K562 (cell line): ENCODE results near the gene CACNG7. TPM values are rescaled to one million over a fixed set of nuclear protein-coding genes. Genes with fewer than 3 reads are reported as not detected.

Experiments
- CHCHD3 ChIP-seq: fragments of 250-450 bp; sonication (Bioruptor Pico); IDR thresholded peaks from 2 replicates; pipeline ENCODE4 v2.1.2; 2022; ENCODE audit warnings: mild to moderate bottlenecking
- DACH1 ChIP-seq: fragments of 450-650 bp; IDR thresholded peaks from 2 replicates; pipeline ENCODE4 v1.6.1; 2018; ENCODE audit not compliant: partially characterized antibody
- GABPA ChIP-seq: fragments of 200-800 bp; sonication (Bioruptor generic); conservative IDR thresholded peaks from 2 replicates; pipeline ENCODE4 v1.6.1; 2016; ENCODE audit warnings: low read depth, missing genetic modification characterization, missing compliant biosample characterization
- PML ChIP-seq: IDR thresholded peaks from 2 replicates; pipeline ENCODE4 v1.6.1; 2012; ENCODE audit warnings: low read length, inconsistent platforms
- YY1 ChIP-seq, 3 experiments: IDR thresholded peaks; 2 replicates each; pipeline ENCODE4 v1.6.1; 2011; ENCODE audit warnings: low read length in 2 of 3, mild to moderate bottlenecking in 2 of 3, moderate library complexity in 2 of 3, borderline replicate concordance in 1 of 3, control low read depth in 1 of 3, low read depth in 1 of 3; ENCODE audit not compliant: insufficient read depth in 3 of 3, insufficient replicate concordance in 2 of 3, control insufficient read depth in 1 of 3, insufficient read length in 1 of 3; ENCODE audit errors: extremely low read depth in 1 of 3
- polyA plus RNA-seq, 8 experiments: library from polyadenylated mRNA; depleted of rRNA in 4 of 8; stranded (reverse) in 5 of 8; unstranded in 3 of 8; fragments of >200 nt; fragmentation: Nextera tagmentation in 2 of 8; fragmentation: Illumina TruSeq in 1 of 8; extraction: Ambion mirVana in 2 of 8; extraction: Trizol in 1 of 8; gene quantifications; 2 replicates each; pipeline versions ENCODE4 v1.2.1 to v1.2.3, GENCODE V29; 2011 to 2014; ENCODE audit warnings: inconsistent platforms in 1 of 8, missing spikeins in 1 of 8
- total RNA-seq, 7 experiments: library from RNA; depleted of rRNA in 6 of 7; stranded (reverse); fragments of >200 nt in 6 of 7; fragmentation: Illumina TruSeq in 2 of 7; extraction: Trizol in 2 of 7; gene quantifications; 2 replicates each; pipeline versions ENCODE4 v1.2.1 to v1.2.3, GENCODE V29; 2011 to 2021; ENCODE audit warnings: low replicate concordance in 1 of 7
- TF ChIP-seq, protein P1 (sequence below): fragments of 200-800 bp; sonication (Bioruptor generic); IDR thresholded peaks from 2 replicates; pipeline ENCODE4 v1.6.1; 2017; ENCODE audit warnings: missing genetic modification characterization, missing compliant biosample characterization
- TF ChIP-seq, protein P2 (sequence below): conservative IDR thresholded peaks from 2 replicates; pipeline ENCODE4 v1.6.1; 2011; ENCODE audit warnings: low read depth, mild to moderate bottlenecking, low read length; ENCODE audit not compliant: control insufficient read depth
- TF ChIP-seq, protein P3 (sequence below), 2 experiments: fragments of 450-650 bp; IDR thresholded peaks; 2 replicates each; pipeline ENCODE4 v1.6.1; 2016; ENCODE audit warnings: mild to moderate bottlenecking in 2 of 2, borderline replicate concordance in 1 of 2, low read depth in 1 of 2, moderate library complexity in 1 of 2
- TF ChIP-seq, protein P4 (sequence below): fragments of 250-450 bp; sonication (Bioruptor Pico); IDR thresholded peaks from 2 replicates; pipeline ENCODE4 v1.5.0; 2020; ENCODE audit warnings: mild to moderate bottlenecking
- TF ChIP-seq, protein P5 (sequence below): fragments of 450-650 bp; formaldehyde crosslinking; IDR thresholded peaks from 2 replicates; pipeline ENCODE4 v1.4.0; 2020; ENCODE audit warnings: mild to moderate bottlenecking, moderate library complexity

Gene CACNG7
- total and polyA plus RNA-seq, 9 of the 15 experiments (the other 6 are each of a cell fraction or from before 2014, with no cell fraction given): not detected

DNA sequence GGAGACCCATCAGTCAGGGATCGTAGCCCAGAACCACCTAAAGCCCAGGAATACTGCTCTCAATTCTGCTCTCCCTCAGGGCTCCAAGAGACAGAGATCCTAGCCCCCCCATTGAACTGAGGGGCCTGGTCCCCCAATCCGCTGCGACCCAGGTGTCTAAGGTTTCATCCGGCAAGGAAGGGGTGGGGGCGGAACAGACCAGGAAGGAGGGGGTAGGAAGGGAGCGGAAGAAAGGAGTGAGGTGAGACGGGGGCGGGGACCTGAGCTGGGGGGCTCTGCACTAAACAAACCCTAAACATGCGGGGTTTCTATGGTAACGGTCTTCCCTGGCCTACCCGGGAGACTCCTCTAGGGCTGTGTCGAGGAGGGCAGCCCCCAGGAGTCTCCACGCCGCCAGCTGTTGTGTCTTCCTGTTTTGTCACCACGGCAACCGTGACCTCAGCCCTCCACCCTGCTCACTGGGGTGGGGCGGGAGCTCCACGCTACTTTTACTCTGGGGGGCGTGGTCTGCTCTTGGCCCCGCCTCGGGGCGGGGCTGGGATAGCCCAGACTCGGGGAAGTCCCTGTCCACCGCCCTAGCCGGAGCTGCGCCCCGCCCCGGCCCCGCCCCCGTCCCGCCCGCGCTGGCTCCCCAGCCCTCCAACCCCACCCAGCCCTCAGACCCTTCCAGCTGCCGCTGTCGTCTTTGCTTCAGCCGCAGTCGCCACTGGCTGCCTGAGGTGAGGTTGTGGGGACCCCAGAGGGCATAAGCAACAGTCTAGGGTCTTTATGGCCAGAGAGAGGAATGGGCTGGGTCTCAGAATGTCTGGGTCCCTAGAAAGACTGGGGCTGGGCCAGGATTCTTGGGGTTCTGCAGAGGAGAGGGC is 41.6 kb upstream of the CACNG7 start, which contains the start of gene MYADM (continued):
- TF ChIP-seq, protein P1, sequence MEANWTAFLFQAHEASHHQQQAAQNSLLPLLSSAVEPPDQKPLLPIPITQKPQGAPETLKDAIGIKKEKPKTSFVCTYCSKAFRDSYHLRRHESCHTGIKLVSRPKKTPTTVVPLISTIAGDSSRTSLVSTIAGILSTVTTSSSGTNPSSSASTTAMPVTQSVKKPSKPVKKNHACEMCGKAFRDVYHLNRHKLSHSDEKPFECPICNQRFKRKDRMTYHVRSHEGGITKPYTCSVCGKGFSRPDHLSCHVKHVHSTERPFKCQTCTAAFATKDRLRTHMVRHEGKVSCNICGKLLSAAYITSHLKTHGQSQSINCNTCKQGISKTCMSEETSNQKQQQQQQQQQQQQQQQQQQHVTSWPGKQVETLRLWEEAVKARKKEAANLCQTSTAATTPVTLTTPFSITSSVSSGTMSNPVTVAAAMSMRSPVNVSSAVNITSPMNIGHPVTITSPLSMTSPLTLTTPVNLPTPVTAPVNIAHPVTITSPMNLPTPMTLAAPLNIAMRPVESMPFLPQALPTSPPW (CRISPR knock-in tag): peak; percentile 86
- TF ChIP-seq PML (no peak; the same call in 1 of the 2 replicates), YY1 (IDR thresholded peaks at IDR 0.05; ENCODE audit: borderline replicate concordance in 1 of 3, control insufficient read depth in 1 of 3, extremely low read depth in 1 of 3, insufficient read depth in 3 of 3, insufficient read length in 1 of 3, insufficient replicate concordance in 2 of 3, low read depth in 1 of 3, low read length in 2 of 3) (no peak), GABPA (tag) (peak; percentile 55), CHCHD3 (CRISPR knock-in tag) (no peak), DACH1 (peak; percentile 85)
- TF ChIP-seq, protein P2, sequence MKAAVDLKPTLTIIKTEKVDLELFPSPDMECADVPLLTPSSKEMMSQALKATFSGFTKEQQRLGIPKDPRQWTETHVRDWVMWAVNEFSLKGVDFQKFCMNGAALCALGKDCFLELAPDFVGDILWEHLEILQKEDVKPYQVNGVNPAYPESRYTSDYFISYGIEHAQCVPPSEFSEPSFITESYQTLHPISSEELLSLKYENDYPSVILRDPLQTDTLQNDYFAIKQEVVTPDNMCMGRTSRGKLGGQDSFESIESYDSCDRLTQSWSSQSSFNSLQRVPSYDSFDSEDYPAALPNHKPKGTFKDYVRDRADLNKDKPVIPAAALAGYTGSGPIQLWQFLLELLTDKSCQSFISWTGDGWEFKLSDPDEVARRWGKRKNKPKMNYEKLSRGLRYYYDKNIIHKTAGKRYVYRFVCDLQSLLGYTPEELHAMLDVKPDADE: peak; percentile 69; the same call in 1 of the 2 replicates
- TF ChIP-seq, protein P3, sequence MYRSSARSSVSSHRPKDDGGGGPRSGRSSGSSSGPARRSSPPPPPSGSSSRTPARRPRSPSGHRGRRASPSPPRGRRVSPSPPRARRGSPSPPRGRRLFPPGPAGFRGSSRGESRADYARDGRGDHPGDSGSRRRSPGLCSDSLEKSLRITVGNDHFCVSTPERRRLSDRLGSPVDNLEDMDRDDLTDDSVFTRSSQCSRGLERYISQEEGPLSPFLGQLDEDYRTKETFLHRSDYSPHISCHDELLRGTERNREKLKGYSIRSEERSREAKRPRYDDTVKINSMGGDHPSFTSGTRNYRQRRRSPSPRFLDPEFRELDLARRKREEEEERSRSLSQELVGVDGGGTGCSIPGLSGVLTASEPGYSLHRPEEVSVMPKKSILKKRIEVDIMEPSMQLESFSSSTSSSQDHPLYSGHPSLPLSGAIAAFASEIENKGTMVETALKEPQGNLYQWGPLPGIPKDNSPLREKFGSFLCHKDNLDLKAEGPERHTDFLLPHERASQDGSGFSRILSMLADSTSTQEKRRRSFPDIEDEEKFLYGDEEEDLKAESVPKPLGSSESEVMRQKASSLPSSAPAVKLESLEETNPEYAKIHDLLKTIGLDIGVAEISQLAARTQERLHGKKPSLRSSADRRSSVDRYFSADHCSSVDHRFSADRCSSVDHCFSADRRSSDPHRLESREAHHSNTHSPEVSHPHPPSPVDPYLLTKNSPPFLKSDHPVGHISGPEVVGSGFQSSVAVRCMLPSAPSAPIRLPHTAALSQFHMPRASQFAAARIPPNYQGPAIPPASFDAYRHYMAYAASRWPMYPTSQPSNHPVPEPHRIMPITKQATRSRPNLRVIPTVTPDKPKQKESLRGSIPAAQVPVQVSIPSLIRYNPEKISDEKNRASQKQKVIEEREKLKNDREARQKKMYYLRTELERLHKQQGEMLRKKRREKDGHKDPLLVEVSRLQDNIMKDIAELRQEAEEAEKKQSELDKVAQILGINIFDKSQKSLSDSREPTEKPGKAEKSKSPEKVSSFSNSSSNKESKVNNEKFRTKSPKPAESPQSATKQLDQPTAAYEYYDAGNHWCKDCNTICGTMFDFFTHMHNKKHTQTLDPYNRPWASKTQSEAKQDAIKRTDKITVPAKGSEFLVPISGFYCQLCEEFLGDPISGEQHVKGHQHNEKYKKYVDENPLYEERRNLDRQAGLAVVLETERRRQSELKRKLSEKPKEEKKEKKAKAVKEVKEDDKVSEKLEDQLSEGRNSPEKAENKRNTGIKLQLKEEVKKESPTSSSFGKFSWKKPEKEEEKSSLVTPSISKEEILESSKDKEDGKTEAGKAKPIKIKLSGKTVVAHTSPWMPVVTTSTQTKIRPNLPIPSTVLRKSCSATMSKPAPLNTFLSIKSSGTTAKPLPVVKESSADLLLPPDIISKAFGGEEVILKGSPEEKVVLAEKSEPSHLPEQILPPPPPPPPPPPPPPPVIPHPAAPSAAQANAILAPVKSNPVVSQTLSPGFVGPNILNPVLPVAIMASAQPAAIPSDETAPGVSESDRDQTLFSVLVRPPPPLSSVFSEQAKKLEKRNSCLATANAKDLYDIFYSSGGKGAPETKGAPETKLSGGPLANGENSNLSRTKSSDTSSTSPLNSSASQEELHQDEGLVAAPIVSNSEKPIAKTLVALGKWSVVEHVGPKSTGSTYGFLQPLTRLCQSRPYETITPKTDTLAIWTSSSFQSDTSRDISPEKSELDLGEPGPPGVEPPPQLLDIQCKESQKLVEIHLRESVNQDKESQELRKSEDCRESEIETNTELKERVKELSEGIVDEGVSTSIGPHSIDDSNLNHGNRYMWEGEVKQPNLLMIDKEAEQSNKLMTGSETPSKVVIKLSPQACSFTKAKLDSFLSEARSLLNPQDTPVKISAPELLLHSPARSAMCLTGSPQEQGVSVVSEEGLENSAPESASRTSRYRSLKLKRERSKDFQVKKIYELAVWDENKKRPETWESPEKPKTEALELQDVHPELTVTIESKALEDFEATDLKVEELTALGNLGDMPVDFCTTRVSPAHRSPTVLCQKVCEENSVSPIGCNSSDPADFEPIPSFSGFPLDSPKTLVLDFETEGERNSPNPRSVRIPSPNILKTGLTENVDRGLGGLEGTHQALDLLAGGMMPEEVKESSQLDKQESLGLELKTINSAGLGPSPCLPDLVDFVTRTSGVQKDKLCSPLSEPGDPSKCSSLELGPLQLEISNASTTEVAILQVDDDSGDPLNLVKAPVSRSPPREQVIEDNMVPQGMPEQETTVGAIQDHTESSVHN (IDR thresholded peaks at IDR 0.05; ENCODE audit: borderline replicate concordance in 1 of 2, low read depth in 1 of 2): no peak
- TF ChIP-seq, protein P4, sequence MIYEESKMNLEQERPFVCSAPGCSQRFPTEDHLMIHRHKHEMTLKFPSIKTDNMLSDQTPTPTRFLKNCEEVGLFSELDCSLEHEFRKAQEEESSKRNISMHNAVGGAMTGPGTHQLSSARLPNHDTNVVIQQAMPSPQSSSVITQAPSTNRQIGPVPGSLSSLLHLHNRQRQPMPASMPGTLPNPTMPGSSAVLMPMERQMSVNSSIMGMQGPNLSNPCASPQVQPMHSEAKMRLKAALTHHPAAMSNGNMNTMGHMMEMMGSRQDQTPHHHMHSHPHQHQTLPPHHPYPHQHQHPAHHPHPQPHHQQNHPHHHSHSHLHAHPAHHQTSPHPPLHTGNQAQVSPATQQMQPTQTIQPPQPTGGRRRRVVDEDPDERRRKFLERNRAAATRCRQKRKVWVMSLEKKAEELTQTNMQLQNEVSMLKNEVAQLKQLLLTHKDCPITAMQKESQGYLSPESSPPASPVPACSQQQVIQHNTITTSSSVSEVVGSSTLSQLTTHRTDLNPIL (CRISPR knock-in tag): no peak
- TF ChIP-seq, protein P5, sequence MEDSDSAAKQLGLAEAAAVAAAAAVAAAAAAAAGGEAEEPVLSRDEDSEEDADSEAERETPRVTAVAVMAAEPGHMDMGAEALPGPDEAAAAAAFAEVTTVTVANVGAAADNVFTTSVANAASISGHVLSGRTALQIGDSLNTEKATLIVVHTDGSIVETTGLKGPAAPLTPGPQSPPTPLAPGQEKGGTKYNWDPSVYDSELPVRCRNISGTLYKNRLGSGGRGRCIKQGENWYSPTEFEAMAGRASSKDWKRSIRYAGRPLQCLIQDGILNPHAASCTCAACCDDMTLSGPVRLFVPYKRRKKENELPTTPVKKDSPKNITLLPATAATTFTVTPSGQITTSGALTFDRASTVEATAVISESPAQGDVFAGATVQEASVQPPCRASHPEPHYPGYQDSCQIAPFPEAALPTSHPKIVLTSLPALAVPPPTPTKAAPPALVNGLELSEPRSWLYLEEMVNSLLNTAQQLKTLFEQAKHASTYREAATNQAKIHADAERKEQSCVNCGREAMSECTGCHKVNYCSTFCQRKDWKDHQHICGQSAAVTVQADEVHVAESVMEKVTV (CRISPR knock-in tag): no peak
